Measurements from ENCODE around the gene RETREG2. TPM values are rescaled to one million over a fixed set of nuclear protein-coding genes. Genes with fewer than 3 reads are reported as not detected.

The RETREG2 gene
- total and polyA plus RNA-seq, 2 of the 8 experiments (the other 6 are each of a cell fraction or from before 2014, with no cell fraction given) = 51.3 to 67.4 TPM

GRCh38 chr2:219169930-219170654 lies 8.0 kb upstream of the RETREG2 start, which contains the start of gene SLC23A3:
SLC23A3 (minus strand) TSS chr2:219170029; CDS start chr2:219169984, 45 bp downstream.
- Histone ChIP-seq H4K8ac (ENCODE audit: extremely low read depth, insufficient read depth, low read length) (no peak within 1 kb of the TSS; the same call in 1 of the 2 replicates), H3K23ac (ENCODE audit: insufficient read length) (no peak within 1 kb of the TSS), H3K9ac (replicated peaks in 1 of 4; ENCODE audit: extremely low read depth in 1 of 4, low read depth in 3 of 4, low read length in 3 of 4) (no peak within 1 kb of the TSS), H3K27me3 (replicated peaks in 1 of 4; ENCODE audit: control insufficient read depth in 3 of 4, extremely low read depth in 1 of 4, insufficient read depth in 3 of 4, low read length in 3 of 4) (no peaks in the 10 kb centered on the region), H3K4me2 (ENCODE audit: insufficient read depth in 1 of 2, low read depth in 2 of 2, low read length in 2 of 2) (no peak within 1 kb of the TSS), H3K27ac (ENCODE audit: low read depth, low read length) (no peak within 1 kb of the TSS), H3K18ac (ENCODE audit: extremely low read depth, low read length) (no peak within 1 kb of the TSS), H3K9me3 (ENCODE audit: insufficient read depth in 2 of 2, low read depth in 1 of 2, low read length in 1 of 2) (no peaks in the 10 kb centered on the region), H2AK5ac (ENCODE audit: low read depth, low read length) (no peak within 1 kb of the TSS), H3K36me3 (ENCODE audit: control insufficient read depth in 2 of 4, insufficient read depth in 4 of 4, low read length in 3 of 4) (peaks cover 0 to 7% (median 3%) of the 10 kb centered on the region in 4 experiments; a peak in 2 of 8 replicates), H3K79me1 (ENCODE audit: low read depth, low read length) (no peaks in the 10 kb centered on the region; the same call in 1 of the 2 replicates), H4K20me1 (replicated peaks in 1 of 2; ENCODE audit: control insufficient read depth in 1 of 2, insufficient read depth in 2 of 2, low read length in 2 of 2) (peaks cover 0 to 4% of the 10 kb centered on the region in 2 experiments), H3K23me2 (ENCODE audit: low read depth, low read length) (no peaks in the 10 kb centered on the region), H3K56ac (replicated peaks; ENCODE audit: insufficient read length, low read depth, low read length) (no peak within 1 kb of the TSS), H3K4me1 (replicated peaks in 1 of 4; ENCODE audit: control insufficient read depth in 3 of 4, insufficient read depth in 4 of 4, low read length in 3 of 4) (no peaks in the 10 kb centered on the region), H3K79me2 (ENCODE audit: control insufficient read depth in 1 of 2, insufficient read depth in 2 of 2, low read length in 2 of 2) (no peaks in the 10 kb centered on the region), H2BK120ac (replicated peaks; ENCODE audit: low read depth, low read length) (no peak within 1 kb of the TSS), H4K5ac (ENCODE audit: insufficient read length, low read depth, low read length) (no peak within 1 kb of the TSS), H2BK20ac (ENCODE audit: low read length) (no peak within 1 kb of the TSS), H4K91ac (replicated peaks; ENCODE audit: insufficient read length, low read length) (no peak within 1 kb of the TSS), H2AFZ (ENCODE audit: low read length) (no peak within 1 kb of the TSS), H2BK15ac (ENCODE audit: low read length) (no peak within 1 kb of the TSS), H3K4me3 (ENCODE audit: extremely low read depth in 1 of 4, insufficient read depth in 2 of 4, low read depth in 3 of 4, low read length in 4 of 4) (no peak within 1 kb of the TSS), H2BK5ac (ENCODE audit: low read depth, low read length) (no peak within 1 kb of the TSS), H3K4ac (replicated peaks; ENCODE audit: insufficient read length, low read depth, low read length) (no peak within 1 kb of the TSS), H2BK12ac (ENCODE audit: low read depth, low read length) (no peak within 1 kb of the TSS), H3K14ac (ENCODE audit: insufficient read length) (no peak within 1 kb of the TSS)
- ChIA-PET CTCF (ENCODE audit: partially characterized antibody) (interaction anchor here (0.7 to 8.3 kb wide), 20 partner anchors 11 to 318 kb away, joined by 3 to 71 read pairs (median 4); partner anchors contain the start of genes ANKZF1, ATG9A and NHEJ1), POLR2A (ENCODE audit: partially characterized antibody) (interaction anchor here (1.0 to 2.2 kb wide), 2 partner anchors 36 to 80 kb away, joined by 3 to 7 read pairs; partner anchors contain the start of gene ZFAND2B)
- 84% methylated on average over 10 of the region's 10 CpGs; no CpG with 5 or more reads in 1 of the 2 experiments for WGBS, 2 experiments (ENCODE audit: extremely low coverage in 1 of 2, insufficient coverage in 1 of 2, insufficient read length in 1 of 2, insufficient replicate concordance in 2 of 2, low coverage in 1 of 2, low lambda C conversion rate in 2 of 2, missing lambda C conversion rate in 1 of 2)
- FAIRE-seq (no peak), DNase-seq (ENCODE audit: low read depth in 1 of 2, low spot score in 2 of 2) (no peak)
- no peak for TF ChIP-seq TBP (IDR thresholded peaks at IDR 0.05; ENCODE audit: low read depth, low read length)
- TF ChIP-seq, protein P1, sequence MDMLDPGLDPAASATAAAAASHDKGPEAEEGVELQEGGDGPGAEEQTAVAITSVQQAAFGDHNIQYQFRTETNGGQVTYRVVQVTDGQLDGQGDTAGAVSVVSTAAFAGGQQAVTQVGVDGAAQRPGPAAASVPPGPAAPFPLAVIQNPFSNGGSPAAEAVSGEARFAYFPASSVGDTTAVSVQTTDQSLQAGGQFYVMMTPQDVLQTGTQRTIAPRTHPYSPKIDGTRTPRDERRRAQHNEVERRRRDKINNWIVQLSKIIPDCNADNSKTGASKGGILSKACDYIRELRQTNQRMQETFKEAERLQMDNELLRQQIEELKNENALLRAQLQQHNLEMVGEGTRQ (IDR thresholded peaks at IDR 0.05; ENCODE audit: low read length) = no peak
- no peak for TF ChIP-seq TCF12 (IDR thresholded peaks at IDR 0.05; ENCODE audit: low read depth, low read length)
- TF ChIP-seq, protein P2, sequence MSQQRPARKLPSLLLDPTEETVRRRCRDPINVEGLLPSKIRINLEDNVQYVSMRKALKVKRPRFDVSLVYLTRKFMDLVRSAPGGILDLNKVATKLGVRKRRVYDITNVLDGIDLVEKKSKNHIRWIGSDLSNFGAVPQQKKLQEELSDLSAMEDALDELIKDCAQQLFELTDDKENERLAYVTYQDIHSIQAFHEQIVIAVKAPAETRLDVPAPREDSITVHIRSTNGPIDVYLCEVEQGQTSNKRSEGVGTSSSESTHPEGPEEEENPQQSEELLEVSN (IDR thresholded peaks at IDR 0.05) = no peak
- no peak for TF ChIP-seq SIN3A (conservative IDR thresholded peaks at IDR 0.05 in 1 of 2, IDR thresholded peaks at IDR 0.05 in 1 of 2; ENCODE audit: low read depth in 1 of 2, low read length in 2 of 2)
- no peak for TF ChIP-seq EGR1 (IDR thresholded peaks at IDR 0.05; ENCODE audit: borderline replicate concordance, low read depth, low read length)
- TF ChIP-seq CBX8 (IDR thresholded peaks at IDR 0.05; ENCODE audit: borderline replicate concordance, low read depth, low read length) = no peak

All from H1 (cell line).